Measurements from ENCODE around the gene KRTAP10-2.
"Not testable (repeated sequence)": the region's sequence is repeated elsewhere in the genome, so short reads cannot be mapped to it uniquely, and the experiment has no call there.

- TF ChIP-seq POLR2A (IDR thresholded peaks at IDR 0.05), result not testable (repeated sequence)
- TF ChIP-seq, protein P1, sequence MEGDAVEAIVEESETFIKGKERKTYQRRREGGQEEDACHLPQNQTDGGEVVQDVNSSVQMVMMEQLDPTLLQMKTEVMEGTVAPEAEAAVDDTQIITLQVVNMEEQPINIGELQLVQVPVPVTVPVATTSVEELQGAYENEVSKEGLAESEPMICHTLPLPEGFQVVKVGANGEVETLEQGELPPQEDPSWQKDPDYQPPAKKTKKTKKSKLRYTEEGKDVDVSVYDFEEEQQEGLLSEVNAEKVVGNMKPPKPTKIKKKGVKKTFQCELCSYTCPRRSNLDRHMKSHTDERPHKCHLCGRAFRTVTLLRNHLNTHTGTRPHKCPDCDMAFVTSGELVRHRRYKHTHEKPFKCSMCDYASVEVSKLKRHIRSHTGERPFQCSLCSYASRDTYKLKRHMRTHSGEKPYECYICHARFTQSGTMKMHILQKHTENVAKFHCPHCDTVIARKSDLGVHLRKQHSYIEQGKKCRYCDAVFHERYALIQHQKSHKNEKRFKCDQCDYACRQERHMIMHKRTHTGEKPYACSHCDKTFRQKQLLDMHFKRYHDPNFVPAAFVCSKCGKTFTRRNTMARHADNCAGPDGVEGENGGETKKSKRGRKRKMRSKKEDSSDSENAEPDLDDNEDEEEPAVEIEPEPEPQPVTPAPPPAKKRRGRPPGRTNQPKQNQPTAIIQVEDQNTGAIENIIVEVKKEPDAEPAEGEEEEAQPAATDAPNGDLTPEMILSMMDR (IDR thresholded peaks at IDR 0.05), result not testable (repeated sequence)
Observed at GRCh38 chr21:44580231-44580821, 29.0 kb upstream of the KRTAP10-2 start, which contains the start of gene KRTAP10-5.
